IMR-90 (cell line): ENCODE data around the gene PAWR. TPM values are rescaled to one million over a fixed set of nuclear protein-coding genes. Genes with fewer than 3 reads are reported as not detected.

ENCODE experiments used
- ATAC-seq: fragments of 200-7000 bp; cut with Tn5 transposase; 2 replicates; pipeline ENCODE4 v1.9.1; 2020; ENCODE audit warnings: low read depth, mild to moderate bottlenecking, moderate library complexity
- BruUV-seq: library from RNA; stranded (reverse); fragments of 400-500 nt; replicated peaks from 2 replicates; lab custom pipeline; 2021; lab: Mats Ljungman, UMichigan
- CTCF ChIA-PET: fragments of 300-600 bp; formaldehyde crosslinking; extraction: SDS; loops from one replicate; lab custom pipeline; 2021; ENCODE audit warnings: antibody characterized with exemption; lab: Yijun Ruan, JAX
- POLR2A ChIA-PET: fragments of 300-600 bp; sonication (Branson Sonifier 250); formaldehyde crosslinking; loops from one replicate; lab custom pipeline; 2022; ENCODE audit warnings: antibody characterized with exemption; ENCODE audit not compliant: unreplicated experiment; lab: Charles Lee
- DNase-seq: peaks from one replicate; pipeline ENCODE4 v3.0.0; 2013
- H2AFZ ChIP-seq: replicated peaks from 2 replicates; pipeline ENCODE3; 2013; ENCODE audit warnings: low read length, mild to moderate bottlenecking; ENCODE audit not compliant: poor library complexity
- H2AK5ac ChIP-seq: 2 replicates; pipeline ENCODE4 v1.6.1; 2013; ENCODE audit warnings: low read depth, low read length, inconsistent platforms
- H2AK9ac ChIP-seq: replicated peaks from 2 replicates; pipeline ENCODE3; 2013; ENCODE audit warnings: mild to moderate bottlenecking, low read depth, low read length, moderate library complexity; ENCODE audit not compliant: poor library complexity
- H2BK120ac ChIP-seq: 2 replicates; pipeline ENCODE4 v1.6.1; 2013; ENCODE audit warnings: low read depth, low read length, inconsistent platforms
- H2BK15ac ChIP-seq: 3 replicates; pipeline ENCODE4 v1.6.1; 2013; ENCODE audit warnings: low read depth, low read length, inconsistent platforms
- H2BK20ac ChIP-seq: 2 replicates; pipeline ENCODE4 v1.6.1; 2013; ENCODE audit warnings: low read depth, mild to moderate bottlenecking, inconsistent platforms, low read length, moderate library complexity
- H2BK5ac ChIP-seq: 2 replicates; pipeline ENCODE4 v1.6.1; 2013; ENCODE audit warnings: mild to moderate bottlenecking, low read depth, low read length, inconsistent platforms; ENCODE audit not compliant: poor library complexity, severe bottlenecking
- H3K14ac ChIP-seq: replicated peaks from 2 replicates; pipeline ENCODE4 v1.6.1; 2013; ENCODE audit warnings: low read depth, low read length, inconsistent platforms
- H3K18ac ChIP-seq: 2 replicates; pipeline ENCODE4 v1.6.1; 2013; ENCODE audit warnings: low read depth, low read length, control low read depth
- H3K23ac ChIP-seq: 2 replicates; pipeline ENCODE4 v1.6.1; 2013; ENCODE audit warnings: low read depth, low read length, inconsistent platforms
- H3K27ac ChIP-seq: 2 replicates; pipeline ENCODE4 v1.5.1; 2013; ENCODE audit warnings: mild to moderate bottlenecking, control low read depth, low read length; ENCODE audit not compliant: insufficient read depth
- H3K27me3 ChIP-seq: 2 replicates; pipeline ENCODE4 v1.6.1; 2013; ENCODE audit warnings: low read length; ENCODE audit not compliant: control insufficient read depth, insufficient read depth
- H3K36me3 ChIP-seq: 2 replicates; pipeline ENCODE4 v1.6.1; 2013; ENCODE audit warnings: low read length, mixed read lengths; ENCODE audit not compliant: control insufficient read depth, insufficient read depth
- H3K4ac ChIP-seq: 2 replicates; pipeline ENCODE4 v1.6.1; 2013; ENCODE audit warnings: low read depth, low read length, inconsistent platforms
- H3K4me1 ChIP-seq: 2 replicates; pipeline ENCODE4 v1.6.1; 2013; ENCODE audit warnings: low read length, mixed read lengths; ENCODE audit not compliant: control insufficient read depth, insufficient read depth
- H3K4me2 ChIP-seq: 2 replicates; pipeline ENCODE4 v1.6.1; 2013; ENCODE audit warnings: low read depth, mild to moderate bottlenecking, control low read depth, low read length, moderate library complexity
- H3K4me3 ChIP-seq: 2 replicates; pipeline ENCODE4 v1.5.1; 2013; ENCODE audit warnings: low read depth, mild to moderate bottlenecking, control low read depth, low read length, moderate library complexity; ENCODE audit not compliant: insufficient read depth
- H3K56ac ChIP-seq: 2 replicates; pipeline ENCODE4 v1.6.1; 2013; ENCODE audit warnings: low read length, inconsistent platforms; ENCODE audit not compliant: insufficient read depth; ENCODE audit errors: extremely low read depth
- H3K79me1 ChIP-seq, 2 experiments: 2 replicates each; pipeline ENCODE4 v1.6.1; 2013; ENCODE audit warnings: low read length in 2 of 2, inconsistent platforms in 1 of 2, low read depth in 1 of 2
- H3K9ac ChIP-seq: 2 replicates; pipeline ENCODE4 v1.6.1; 2013; ENCODE audit warnings: low read depth, low read length, control low read depth
- H3K9me1 ChIP-seq: 2 replicates; pipeline ENCODE4 v1.6.1; 2013; ENCODE audit warnings: low read length, inconsistent platforms; ENCODE audit not compliant: insufficient read depth
- H3K9me3 ChIP-seq: 2 replicates; pipeline ENCODE4 v1.6.1; 2013; ENCODE audit warnings: low read length; ENCODE audit not compliant: control insufficient read depth, insufficient read depth
- H4K20me1 ChIP-seq: 2 replicates; pipeline ENCODE4 v1.6.1; 2013; ENCODE audit warnings: low read length, inconsistent platforms; ENCODE audit not compliant: insufficient read depth
- H4K5ac ChIP-seq: 2 replicates; pipeline ENCODE4 v1.6.1; 2013; ENCODE audit warnings: mild to moderate bottlenecking, low read depth, low read length, control low read depth
- H4K8ac ChIP-seq, 2 experiments: 2 replicates each; pipeline ENCODE4 v1.6.1; 2013; ENCODE audit warnings: low read depth in 2 of 2, low read length in 2 of 2, control low read depth in 1 of 2, inconsistent platforms in 1 of 2
- H4K91ac ChIP-seq: 2 replicates; pipeline ENCODE4 v1.6.1; 2013; ENCODE audit warnings: low read depth, low read length, inconsistent platforms; ENCODE audit not compliant: insufficient read depth
- CTCF ChIP-seq: conservative IDR thresholded peaks from 2 replicates; pipeline ENCODE4 v1.5.1; 2012; ENCODE audit warnings: mild to moderate bottlenecking, low read depth, low read length, improper control_type of control experiment
- MAFK ChIP-seq: IDR thresholded peaks from 2 replicates; pipeline ENCODE4 v1.6.1; 2012; ENCODE audit warnings: low read depth, low read length, improper control_type of control experiment
- RAD21 ChIP-seq: IDR thresholded peaks from 2 replicates; pipeline ENCODE4 v1.6.1; 2012; ENCODE audit warnings: low read length, improper control_type of control experiment
- USF2 ChIP-seq: fragments of 150-350 bp; IDR thresholded peaks from 2 replicates; pipeline ENCODE4 v1.6.1; 2017; ENCODE audit warnings: mild to moderate bottlenecking, antibody characterized with exemption, low read length, low read depth
- WGBS, 2 experiments: methylation state at CpG; one replicate each; pipeline versions ENCODE4 v1.1.5 to v1.1.7; 2013; ENCODE audit warnings: missing lambda C conversion rate in 2 of 2; ENCODE audit not compliant: insufficient read length in 1 of 2; ENCODE audit errors: extremely low coverage in 2 of 2; 5-methylcytosine and 5-hydroxymethylcytosine counted together
- dilution Hi-C: fragments of 300-500 bp; cut with HindIII; formaldehyde crosslinking; loops from one replicate; pipeline ENCODE4 v1.14.3; 2018; ENCODE audit warnings: low sequenced_read_pairs; ENCODE audit not compliant: unreplicated experiment
- in situ Hi-C: fragments of 300-500 bp; cut with MboI; formaldehyde crosslinking; loops from 3 replicates; pipeline ENCODE4 v1.14.3; 2019; ENCODE audit warnings: low sequenced_read_pairs, inconsistent platforms, mixed read lengths
- intact Hi-C: fragments of 100-400 bp; cut with micrococcal nuclease; formaldehyde crosslinking; loops from 2 replicates; pipeline ENCODE4 v1.10.0; 2022
- polyA plus RNA-seq, 3 experiments: library from polyadenylated mRNA; depleted of rRNA; stranded (reverse); fragments of >200 nt; gene quantifications; 2 replicates each; pipeline ENCODE4 v1.2.3, GENCODE V29; 2012; ENCODE audit warnings: low replicate concordance in 1 of 3
- total RNA-seq: library from RNA; depleted of rRNA; stranded (reverse); fragments of >200 nt; gene quantifications from 2 replicates; pipeline ENCODE4 v1.2.3, GENCODE V29; 2012

PAWR gene
- total and polyA plus RNA-seq, 2 of the 4 experiments (the other 2 are of a cell fraction): 13.2 to 13.6 TPM

- Histone ChIP-seq H2BK15ac (no peak overlapping the region), H3K27me3 (no peaks in the 10 kb centered on the region), H3K18ac (no peak overlapping the region), H2AK9ac (no peak overlapping the region), H3K4me2 (no peak overlapping the region), H3K4me3 (no peak overlapping the region), H4K91ac (no peak overlapping the region), H3K23ac (no peak overlapping the region), H3K4me1 (no peaks in the 10 kb centered on the region), H3K14ac (no peak overlapping the region), H3K56ac (no peak overlapping the region), H2AFZ (no peak overlapping the region), H3K79me1 (no peaks in the 10 kb centered on the region), H4K5ac (no peak overlapping the region), H3K27ac (no peak overlapping the region), H4K8ac (no peak overlapping the region), H3K4ac (no peak overlapping the region), H3K36me3 (no peaks in the 10 kb centered on the region), H3K9ac (no peak overlapping the region), H2BK5ac (no peak overlapping the region), H4K20me1 (no peaks in the 10 kb centered on the region), H2BK120ac (no peak overlapping the region), H2AK5ac (no peak overlapping the region), H3K9me3 (no peaks in the 10 kb centered on the region), H2BK20ac (no peak overlapping the region), H3K9me1 (no peaks in the 10 kb centered on the region)
- no peak for ATAC-seq
- dilution Hi-C loops: no loop called here
- ChIA-PET POLR2A (no interaction called here), CTCF (no interaction called here)
- TF ChIP-seq CTCF: no peak
- peak; percentile 92 for TF ChIP-seq MAFK
- TF ChIP-seq RAD21: no peak
- no peak for TF ChIP-seq USF2
- no TSS peak for BruUV-seq
- in situ Hi-C loops: no loop called here
- DNase-seq: no peak
- intact Hi-C loops: no loop called here
- no CpG with 5 or more reads among the region's 3 CpGs for WGBS, 2 experiments
Observed at GRCh38 chr12:79715308-79715707, 24.5 kb upstream of the PAWR start.
